EL (cell line): ENCODE data around the gene IFNL3.

Experiments used
- DNase-seq: peaks from one replicate; pipeline ENCODE4 v3.0.0-alpha.2; 2016

IFNL3 gene

DNA sequence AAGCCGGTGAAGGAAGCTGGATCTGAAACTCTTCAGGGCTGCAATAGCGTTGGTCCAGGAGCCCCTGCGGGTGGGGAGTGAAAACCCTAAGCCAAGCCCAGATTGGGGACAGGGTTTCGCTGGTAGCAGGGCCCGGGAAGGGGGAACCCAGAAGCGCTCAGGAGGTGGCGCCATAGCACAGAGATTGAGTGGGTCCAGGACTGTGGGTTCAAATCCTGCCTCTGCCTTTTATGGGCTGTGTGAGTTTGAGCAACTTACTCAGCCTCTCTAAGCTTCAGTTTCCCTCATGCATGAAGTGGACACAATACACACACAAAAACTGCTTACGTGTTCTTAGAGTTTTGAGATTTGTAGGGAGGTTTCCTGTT, 32.4 kb downstream of the IFNL3 start:
- DNase-seq, result peak; percentile 26

GRCh38 chr19:39211731-39212374, 33.0 kb downstream of the IFNL3 start:
- no peak for DNase-seq

GRCh38 chr19:39209196-39209595, 35.6 kb downstream of the IFNL3 start:
- no peak for DNase-seq

GRCh38 chr19:39208175-39208795, 36.5 kb downstream of the IFNL3 start:
- no peak for DNase-seq

GRCh38 chr19:39207293-39207836, 37.4 kb downstream of the IFNL3 start:
- no peak for DNase-seq

DNA sequence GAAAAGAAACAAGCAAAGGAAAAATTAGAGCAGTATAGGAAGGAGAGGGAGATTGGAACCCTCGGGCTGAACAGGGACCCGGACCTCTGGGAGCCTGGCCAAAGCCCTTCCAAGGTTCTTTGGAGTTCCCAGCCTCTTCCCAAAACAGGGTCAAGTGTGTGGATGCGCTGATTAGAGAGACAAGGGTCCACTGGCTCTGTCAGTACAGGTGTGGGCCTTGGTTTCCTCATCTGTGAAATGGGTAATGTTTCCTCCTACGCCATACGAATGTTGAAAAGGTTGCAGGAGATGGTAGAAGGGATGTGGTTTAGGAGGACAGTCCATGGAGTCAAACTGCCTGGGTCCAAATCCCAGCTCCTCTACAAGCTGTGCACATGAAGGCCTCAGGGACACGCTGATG, 38.7 kb downstream of the IFNL3 start:
- DNase-seq, result no peak

DNA sequence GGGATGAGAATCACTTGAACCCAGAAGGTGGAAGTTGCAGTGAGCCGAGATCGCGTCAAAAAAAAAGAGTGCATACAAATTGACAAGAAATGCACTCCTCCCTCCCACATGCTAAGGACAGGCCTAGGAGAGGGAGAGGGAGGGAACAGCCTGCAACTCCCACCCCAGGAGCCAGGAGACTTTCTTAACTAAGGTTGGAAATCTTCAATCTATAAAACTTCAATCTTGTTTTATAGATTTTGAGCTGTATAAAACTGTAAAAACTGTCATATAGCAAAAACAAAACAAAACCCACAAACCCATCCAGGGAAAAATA, 39.4 kb downstream of the IFNL3 start:
- no peak for DNase-seq

GRCh38 chr19:39203372-39204341, 41.1 kb downstream of the IFNL3 start, which contains the start of gene SYCN:
Gene SYCN (minus strand): TSS chr19:39204263. CDS start chr19:39204254, 9 bp downstream.
- no peak for DNase-seq

DNA sequence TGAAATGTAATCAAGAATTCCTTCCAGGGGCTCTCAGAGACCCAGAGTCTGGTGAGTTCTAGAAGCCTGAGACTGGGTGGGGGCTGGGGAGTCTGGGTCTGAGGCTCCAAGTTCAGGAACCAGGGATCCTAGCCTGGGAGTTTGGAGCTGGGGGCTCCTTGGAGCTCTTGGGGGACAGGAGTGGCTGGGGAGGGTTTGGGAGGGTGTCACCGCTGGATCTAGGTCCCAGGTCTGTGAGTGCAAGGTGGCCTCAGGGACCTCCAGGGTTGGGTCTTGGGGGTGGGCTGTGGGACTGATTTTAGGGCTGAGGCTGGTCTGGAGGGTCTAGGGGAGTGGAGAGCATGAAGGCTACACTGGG, 41.8 kb downstream of the IFNL3 start:
- DNase-seq, result no peak

GRCh38 chr19:39200803-39201115, 44.0 kb downstream of the IFNL3 start:
- no peak for DNase-seq

GRCh38 chr19:39200066-39200802, 44.6 kb downstream of the IFNL3 start:
- no peak for DNase-seq

DNA sequence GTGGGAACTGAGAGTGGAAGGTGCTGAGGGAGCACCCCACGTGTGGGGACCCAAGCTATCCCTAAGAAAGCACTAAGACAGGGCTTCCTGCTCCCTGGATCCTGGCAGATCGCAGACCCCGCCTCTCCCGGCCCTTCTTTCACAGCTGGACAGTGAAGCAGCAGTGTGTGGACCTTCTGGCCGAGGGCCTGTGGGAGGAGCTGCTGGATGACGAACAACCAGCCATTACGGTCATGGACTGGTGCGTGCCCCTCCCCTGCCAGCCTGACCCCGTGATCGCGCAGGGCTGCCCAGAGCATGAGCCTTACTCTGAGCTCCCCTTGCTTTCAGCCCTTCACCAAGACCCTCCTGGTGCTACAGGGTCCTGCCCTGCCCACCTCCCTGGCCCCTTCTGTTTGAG, 45.8 kb downstream of the IFNL3 start:
- peak; percentile 69 for DNase-seq

DNA sequence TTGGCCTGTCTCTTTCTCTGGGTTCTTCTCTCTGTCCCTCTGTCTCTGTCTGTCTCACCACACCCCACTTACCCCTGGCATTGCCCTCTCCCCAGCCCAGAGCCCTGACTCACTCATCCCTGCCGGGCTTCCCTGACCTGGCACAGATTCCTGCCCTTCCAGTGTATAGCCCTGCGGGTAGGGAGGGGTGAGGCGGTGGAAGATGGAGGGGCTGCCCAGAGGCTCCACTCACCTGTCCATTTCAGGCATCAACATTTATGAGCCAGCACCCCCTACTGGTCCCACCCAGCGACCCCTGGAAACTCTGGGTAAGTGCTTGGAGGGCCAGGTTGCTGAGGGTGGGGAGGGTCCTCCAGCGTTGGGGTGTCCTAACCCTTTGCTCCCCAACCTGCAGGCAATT, 47.0 kb downstream of the IFNL3 start:
- DNase-seq, result no peak

GRCh38 chr19:39196860-39197562, 47.8 kb downstream of the IFNL3 start, which contains the start of gene NCCRP1:
Gene NCCRP1 (plus strand): TSS chr19:39196964. CDS start chr19:39196983, 19 bp downstream.
- DNase-seq, result no peak

- no peak for DNase-seq
These were observed 48.5 kb downstream of the IFNL3 start for GRCh38 chr19:39196320-39196719.

DNA sequence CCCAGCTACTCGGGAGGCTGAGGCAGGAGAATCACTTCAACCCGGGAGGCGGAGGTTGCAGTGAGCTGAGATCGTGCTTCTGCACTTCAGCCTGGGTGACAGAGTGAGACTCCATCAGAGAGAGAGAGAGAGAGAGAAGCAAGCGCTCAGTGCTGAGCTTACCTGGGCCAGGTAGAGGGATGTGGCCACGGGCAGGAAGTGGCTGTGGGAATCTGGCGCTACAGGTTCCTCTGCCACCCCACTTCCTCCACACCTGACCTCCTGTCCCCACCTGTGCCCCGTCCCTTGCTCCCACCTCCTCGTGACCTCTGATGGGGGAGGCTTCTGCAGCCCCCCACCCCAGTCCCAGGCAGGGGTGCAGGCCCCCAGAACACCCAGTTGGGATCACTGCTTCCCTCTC, 49.1 kb downstream of the IFNL3 start:
- no peak for DNase-seq

DNA sequence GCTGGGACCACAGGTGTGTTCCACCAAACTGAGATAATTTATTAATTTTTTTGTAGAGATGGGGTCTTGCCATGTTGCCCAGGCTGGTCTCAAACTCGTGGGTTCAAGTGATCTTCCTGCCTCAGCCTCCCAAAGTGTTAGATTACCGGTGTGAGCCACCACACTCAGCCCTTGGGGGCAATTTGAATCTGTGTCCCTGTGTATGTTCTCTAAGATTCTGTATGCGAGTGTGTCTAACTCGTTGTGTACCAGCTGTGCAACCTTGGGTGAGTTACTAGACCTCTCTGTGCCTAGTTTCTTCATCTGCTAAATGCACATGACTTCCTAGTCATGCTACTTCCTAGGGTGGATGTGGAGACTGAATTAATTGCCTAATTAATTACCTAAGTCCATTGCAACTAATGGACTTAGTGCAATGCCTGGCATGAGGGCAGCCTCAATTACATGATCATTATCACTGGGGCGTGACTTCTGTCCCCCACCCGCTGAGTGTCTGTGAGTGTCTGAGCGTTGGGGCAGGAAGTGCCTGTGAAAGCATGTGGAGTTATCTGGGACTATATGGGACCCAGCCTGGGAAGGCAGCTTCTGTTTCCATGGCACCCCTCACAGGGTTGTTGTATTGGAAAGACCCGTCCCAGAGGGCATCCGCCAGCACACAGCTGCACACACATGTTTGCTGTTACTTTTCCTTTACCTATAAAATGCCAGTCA, 49.8 kb downstream of the IFNL3 start:
- no peak for DNase-seq

GRCh38 chr19:39193803-39194202, 51.0 kb downstream of the IFNL3 start:
- DNase-seq, result no peak
